Measurements from ENCODE around the gene GLYATL1.

GRCh38 chr11:58898106-58898505 is 41.2 kb upstream of the GLYATL1 start:
- TF ChIP-seq CTCF (IDR thresholded peaks at IDR 0.05) (no peak), POLR2AphosphoS5 (IDR thresholded peaks at IDR 0.05) (no peak), POLR2A (IDR thresholded peaks at IDR 0.05) (no peak), EP300 (IDR thresholded peaks at IDR 0.05) (no peak)
